Skin of body (tissue), 2 donors: ENCODE results near the gene RNF217. TPM values are rescaled to one million over a fixed set of nuclear protein-coding genes. Genes with fewer than 3 reads are reported as not detected.
A peak's percentile ranks its signal among the peaks of the same experiment; 100 is the strongest.

Source experiments
- DNase-seq: peaks from one replicate; lab custom pipeline; 2025; lab: John Stamatoyannopoulos, UW
- total RNA-seq: library from RNA; depleted of rRNA; stranded (reverse); fragments of >200 nt; gene quantifications from one replicate; pipeline ENCODE4 v1.2.3, GENCODE V29; 2014

Gene RNF217
- total RNA-seq, 1 donor from 2014 or later = 26.0 TPM

GRCh38 chr6:124987999-124988591 lies 25.9 kb downstream of the RNF217 start:
- no peak for DNase-seq

GRCh38 chr6:124989136-124989983 lies 27.1 kb downstream of the RNF217 start:
- DNase-seq = no peak

GRCh38 chr6:124990988-124991387 lies 28.8 kb downstream of the RNF217 start:
- DNase-seq = no peak

GRCh38 chr6:124991764-124992295 lies 29.6 kb downstream of the RNF217 start:
- DNase-seq = no peak

GRCh38 chr6:124993327-124993726 lies 31.1 kb downstream of the RNF217 start:
- DNase-seq = no peak

GRCh38 chr6:124994648-124995047 lies 32.4 kb downstream of the RNF217 start:
- no peak for DNase-seq

- DNase-seq = no peak
These were observed 32.9 kb downstream of the RNF217 start for GRCh38 chr6:124995131-124995530.

GRCh38 chr6:124995645-124996325 lies 33.5 kb downstream of the RNF217 start:
- DNase-seq = no peak

GRCh38 chr6:124996411-124996810 lies 34.2 kb downstream of the RNF217 start:
- DNase-seq = no peak

GRCh38 chr6:124997196-124997875 lies 35.1 kb downstream of the RNF217 start:
- no peak for DNase-seq

GRCh38 chr6:124999105-124999764 lies 37.0 kb downstream of the RNF217 start:
- DNase-seq = no peak

GRCh38 chr6:125001684-125002405 lies 39.6 kb downstream of the RNF217 start:
- peak; percentile 7 for DNase-seq

- DNase-seq = no peak
These were observed 40.1 kb downstream of the RNF217 start for GRCh38 chr6:125002406-125002741.

- DNase-seq = no peak
These were observed 40.8 kb downstream of the RNF217 start for GRCh38 chr6:125003070-125003469.

GRCh38 chr6:125004198-125004597 lies 42.0 kb downstream of the RNF217 start:
- DNase-seq = no peak

- no peak for DNase-seq
These were observed 42.8 kb downstream of the RNF217 start for GRCh38 chr6:125004797-125005595.

- DNase-seq = no peak
These were observed 46.0 kb downstream of the RNF217 start for GRCh38 chr6:125008261-125008703.

- DNase-seq = no peak
These were observed 46.7 kb downstream of the RNF217 start for GRCh38 chr6:125008957-125009356.

- no peak for DNase-seq
These were observed 47.3 kb downstream of the RNF217 start for GRCh38 chr6:125009578-125009977.
